GM19238 (cell line): ENCODE measurements around the gene COL4A1.
"Not testable (repeated sequence)": the region's sequence is repeated elsewhere in the genome, so short reads cannot be mapped to it uniquely, and the experiment has no call there.

Source experiments
- DNase-seq: peaks from one replicate; pipeline ENCODE4 v3.0.0; 2011; ENCODE audit warnings: low spot score; ENCODE audit not compliant: insufficient read length

Gene COL4A1

DNA sequence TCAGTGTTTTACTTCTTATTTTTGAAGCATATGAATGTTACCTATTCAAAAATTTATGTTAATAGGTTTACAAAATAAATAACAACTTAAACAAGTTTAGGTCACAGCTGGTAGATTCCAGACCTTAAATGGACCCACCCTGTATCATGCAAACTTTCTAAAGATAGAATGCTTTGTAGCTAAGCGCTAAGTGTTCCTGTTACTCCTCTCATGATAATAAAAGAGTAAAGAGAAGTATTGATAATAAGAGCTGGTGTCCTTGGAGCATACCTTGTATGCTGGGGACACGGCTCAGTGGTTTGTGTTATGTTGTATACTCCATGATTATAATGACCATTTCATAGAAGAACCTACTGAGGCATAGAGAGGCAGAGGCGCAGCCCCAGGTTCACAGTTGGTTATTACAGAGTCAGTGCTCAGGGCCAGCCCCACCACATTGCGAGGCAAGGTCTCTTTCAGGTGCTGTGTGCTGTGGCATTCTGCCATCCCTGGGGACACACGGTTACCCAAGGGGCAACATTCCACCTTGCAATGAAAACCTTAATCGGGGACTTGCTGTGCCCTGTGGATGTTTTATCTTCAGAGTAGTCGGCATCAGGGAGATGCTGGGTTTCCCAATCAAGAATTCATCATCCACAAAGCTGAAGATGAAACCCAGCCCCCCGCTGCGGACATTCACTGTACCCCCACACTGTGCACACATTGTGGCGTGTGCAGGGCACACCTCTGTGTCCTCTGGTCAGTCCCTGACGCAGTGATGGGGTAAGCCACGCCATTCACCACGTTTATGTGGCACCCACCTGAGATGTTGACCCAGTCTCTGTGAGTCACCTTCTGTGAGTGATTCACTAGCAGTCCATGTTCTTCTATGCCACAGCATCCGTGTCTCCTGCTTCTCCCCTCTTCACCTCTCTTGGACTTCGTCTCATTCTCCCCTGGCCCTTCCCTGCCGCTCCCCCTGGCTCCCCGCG lies 186.7 kb downstream of the COL4A1 start:
- no peak for DNase-seq

- no peak for DNase-seq
Observed at GRCh38 chr13:110118106-110118505, 188.9 kb downstream of the COL4A1 start.

- peak; percentile 50 for DNase-seq
Observed at GRCh38 chr13:110116072-110116487, 190.9 kb downstream of the COL4A1 start.

GRCh38 chr13:110115591-110115990 lies 191.4 kb downstream of the COL4A1 start:
- DNase-seq = no peak

DNA sequence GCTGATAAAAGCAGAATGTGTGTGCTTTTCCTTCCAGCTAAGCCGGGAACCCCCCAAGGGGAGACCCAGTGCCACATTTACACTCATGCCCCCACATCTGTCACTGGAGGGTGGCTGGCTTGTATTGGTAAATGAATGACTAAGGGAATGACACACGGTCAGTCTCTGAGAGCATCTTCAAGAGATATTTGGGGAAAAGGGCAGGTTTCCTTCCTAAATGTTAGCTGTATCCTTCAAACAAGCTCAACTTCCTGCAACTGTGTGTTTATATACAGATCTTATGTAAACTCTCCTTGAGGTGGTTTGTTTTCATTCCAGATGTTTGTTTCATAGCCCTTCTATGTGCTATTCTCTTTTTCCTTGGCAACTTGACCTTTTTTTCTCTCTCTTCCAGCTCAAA lies 192.6 kb downstream of the COL4A1 start:
- no peak for DNase-seq

DNA sequence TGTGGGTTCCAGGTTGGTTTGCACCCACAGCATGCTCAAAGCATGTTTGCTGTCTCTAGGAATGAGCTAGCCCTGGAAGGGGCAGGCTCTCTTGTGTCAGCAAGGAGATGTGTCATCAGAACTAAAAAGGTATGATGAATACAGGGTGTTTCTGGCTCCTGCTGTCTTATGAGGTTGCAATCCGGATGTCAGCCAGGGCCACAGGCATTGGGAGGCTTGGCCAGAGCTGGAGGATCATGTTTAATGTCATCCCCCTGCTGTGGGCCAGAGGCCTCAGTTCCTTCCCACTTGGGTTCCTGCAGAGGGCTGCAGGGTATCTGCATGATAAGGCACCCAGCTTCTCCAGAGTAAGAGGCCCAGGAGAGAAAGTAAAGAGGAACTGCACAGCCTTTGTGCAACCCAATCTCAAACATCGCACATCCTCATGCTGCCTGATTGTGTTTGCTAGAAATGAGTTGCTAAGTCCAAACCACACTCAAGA lies 193.6 kb downstream of the COL4A1 start:
- DNase-seq = no peak

DNA sequence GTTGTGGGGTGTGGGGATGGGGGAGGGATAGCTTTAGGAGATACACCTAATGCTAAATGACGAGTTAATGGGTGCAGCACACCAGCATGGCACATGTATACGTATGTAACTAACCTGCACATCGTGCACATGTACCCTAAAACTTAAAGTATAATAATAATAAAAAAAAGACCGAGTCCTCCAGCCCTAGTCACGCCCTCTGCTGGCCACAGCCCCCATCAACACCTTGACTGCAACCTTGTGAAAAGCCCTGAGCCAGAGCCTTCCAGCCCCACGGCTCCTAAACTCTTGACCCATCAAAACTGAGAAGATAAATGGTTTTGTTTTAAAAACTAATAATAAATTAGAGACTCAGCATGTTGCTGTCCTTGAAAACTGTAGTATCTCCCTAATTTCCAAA lies 194.6 kb downstream of the COL4A1 start:
- DNase-seq = not testable (repeated sequence)

- DNase-seq = no peak
Observed at GRCh38 chr13:110110783-110111182, 196.2 kb downstream of the COL4A1 start.

DNA sequence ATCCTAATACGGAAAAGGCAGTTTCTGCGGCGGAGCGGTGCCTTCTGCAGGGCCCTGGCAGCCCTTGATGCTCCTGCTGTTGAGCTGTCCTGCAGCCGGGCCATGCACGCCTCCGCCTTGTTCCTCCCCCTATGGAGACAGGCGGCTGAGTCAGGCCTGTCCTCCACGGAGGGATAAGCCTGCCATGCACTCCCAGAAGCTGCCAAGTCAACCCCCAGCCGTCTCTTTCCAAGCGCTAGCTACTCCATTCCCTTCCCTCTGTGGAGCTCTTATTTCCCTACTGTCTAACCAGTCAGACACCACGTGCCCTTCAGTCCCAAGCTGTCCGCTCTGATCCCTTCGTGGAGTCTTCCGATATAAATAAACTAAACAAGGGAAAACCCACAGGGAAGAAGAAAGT lies 197.0 kb downstream of the COL4A1 start:
- no peak for DNase-seq

DNA sequence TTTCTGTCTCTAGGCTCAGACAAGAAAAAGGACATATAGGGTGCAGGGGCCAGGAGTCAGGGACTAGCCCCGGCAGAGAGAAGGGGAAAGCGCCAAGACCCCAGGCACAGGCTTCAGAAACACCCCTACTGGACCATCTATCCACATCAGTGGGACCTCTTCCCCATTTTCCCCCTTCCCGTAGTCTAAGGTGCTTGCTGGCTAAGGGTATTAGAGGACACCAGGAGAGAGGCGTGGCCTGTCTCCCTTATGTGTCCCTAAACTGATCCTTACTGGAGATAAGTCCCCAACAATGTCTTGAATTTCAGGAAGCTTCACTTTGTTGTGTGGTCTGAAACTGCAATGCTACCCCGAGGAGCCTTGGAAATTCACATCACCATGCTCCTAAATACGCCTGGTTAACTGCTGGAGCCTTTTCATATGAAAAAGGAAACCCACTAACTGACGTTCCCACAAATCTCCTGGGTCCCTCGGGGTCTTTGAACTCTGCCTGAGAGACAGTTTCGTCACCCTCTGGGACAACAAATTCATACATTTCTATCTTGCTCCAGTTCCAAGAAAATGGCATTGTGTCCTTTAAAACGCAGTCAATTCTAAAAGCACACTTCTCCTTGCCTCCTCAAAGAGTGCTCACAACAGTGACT lies 197.7 kb downstream of the COL4A1 start:
- DNase-seq = no peak

DNA sequence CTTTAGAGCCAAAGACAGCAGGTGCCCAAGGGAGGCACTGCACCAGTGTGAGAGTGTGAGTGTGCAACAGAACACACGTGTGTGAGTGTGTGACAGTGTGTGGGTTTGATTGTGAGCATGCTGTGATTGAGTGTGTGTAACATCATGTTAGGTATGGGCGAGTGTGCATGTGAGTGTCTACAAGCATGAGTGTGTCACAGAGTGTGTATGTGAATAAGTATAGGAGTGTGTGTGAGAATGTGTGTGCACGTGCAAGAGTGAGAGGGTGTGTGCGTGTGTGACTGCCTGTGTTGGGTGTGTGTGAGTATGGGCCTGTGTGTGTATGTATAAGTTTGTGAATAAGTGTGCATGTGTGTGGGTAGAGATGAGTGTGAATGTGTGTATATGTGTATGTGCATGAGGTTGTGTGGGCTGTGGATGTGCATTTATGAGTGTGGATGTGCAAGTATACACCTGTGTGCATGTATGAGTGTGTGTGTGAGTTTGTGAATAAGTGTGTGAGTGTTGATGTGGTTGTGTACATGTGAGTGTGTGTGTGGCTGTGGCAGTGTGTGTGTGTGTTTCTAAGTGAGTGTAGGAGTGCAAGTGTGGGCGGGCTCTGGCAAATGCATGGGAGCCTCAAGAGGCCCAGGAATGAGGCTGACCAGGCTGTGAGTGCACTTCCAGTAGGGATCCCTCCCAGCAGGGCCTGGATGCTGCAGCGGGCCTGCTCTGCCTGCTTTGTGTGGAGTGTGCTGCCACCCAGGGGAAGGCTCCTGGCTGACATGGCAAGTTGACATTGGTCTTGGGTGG lies 198.4 kb downstream of the COL4A1 start:
- no peak for DNase-seq

DNA sequence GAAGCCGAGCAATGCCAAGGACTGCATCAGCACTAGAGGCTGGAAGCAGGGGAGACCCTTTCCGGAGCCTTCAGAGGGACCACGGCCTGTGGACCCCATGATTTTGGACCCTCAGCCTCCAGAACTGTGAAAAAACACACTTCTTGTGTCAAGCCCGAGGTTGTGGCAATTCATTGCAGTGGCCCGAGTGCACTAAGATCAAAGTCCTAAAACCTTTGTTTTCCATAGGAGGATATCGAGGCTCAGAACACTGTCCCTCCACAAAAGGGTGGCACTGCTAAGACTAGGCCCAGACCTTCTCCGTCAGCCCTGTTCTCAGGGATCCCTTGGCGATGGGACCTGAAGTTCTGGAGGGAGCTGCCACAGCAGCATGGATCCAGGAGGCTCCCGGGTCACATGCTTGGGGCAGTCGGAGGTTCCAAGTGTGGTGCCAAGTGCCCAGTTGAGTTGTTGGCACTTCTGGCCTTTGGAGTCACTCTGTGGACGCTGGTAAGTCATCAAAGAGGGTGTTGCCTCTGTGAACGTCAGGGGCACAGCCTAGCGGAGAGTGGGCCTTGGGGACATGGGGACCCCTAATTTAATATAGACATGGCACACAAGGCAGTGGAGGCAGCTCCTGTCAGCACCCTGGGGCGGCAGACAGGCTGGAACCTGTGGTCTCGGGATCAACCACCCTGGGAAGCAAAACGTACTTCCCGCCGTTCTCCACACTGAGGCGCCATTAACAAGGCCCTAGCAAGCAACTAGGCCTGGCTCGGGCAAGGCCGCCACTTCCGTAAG lies 199.2 kb downstream of the COL4A1 start:
- no peak for DNase-seq

DNA sequence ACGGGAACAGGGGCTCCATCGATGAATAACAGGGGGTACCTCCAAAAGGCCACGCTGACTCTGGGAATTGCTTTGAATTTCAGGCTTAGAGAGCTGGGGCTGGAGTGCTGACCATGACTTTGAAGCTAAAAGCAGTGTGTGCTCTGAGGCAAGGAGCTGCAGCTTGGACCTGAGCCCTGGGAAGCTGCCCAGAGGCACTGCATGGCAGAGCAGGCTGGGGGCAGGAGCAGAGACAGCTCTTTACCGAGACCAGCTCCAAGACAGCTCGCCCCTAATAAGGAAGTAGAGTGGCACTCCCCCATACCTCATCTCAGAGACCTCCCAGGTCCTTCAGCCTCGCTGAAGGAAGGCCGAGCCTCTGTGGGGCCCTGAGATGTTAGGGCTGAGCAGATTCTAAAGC lies 200.2 kb downstream of the COL4A1 start:
- DNase-seq = no peak

- DNase-seq = no peak
Observed at GRCh38 chr13:110105136-110105535, 201.8 kb downstream of the COL4A1 start.

- DNase-seq = no peak
Observed at GRCh38 chr13:110103534-110103933, 203.4 kb downstream of the COL4A1 start.

- DNase-seq = no peak
Observed at GRCh38 chr13:110103026-110103425, 203.9 kb downstream of the COL4A1 start.

GRCh38 chr13:110102053-110102452 lies 204.9 kb downstream of the COL4A1 start:
- no peak for DNase-seq

DNA sequence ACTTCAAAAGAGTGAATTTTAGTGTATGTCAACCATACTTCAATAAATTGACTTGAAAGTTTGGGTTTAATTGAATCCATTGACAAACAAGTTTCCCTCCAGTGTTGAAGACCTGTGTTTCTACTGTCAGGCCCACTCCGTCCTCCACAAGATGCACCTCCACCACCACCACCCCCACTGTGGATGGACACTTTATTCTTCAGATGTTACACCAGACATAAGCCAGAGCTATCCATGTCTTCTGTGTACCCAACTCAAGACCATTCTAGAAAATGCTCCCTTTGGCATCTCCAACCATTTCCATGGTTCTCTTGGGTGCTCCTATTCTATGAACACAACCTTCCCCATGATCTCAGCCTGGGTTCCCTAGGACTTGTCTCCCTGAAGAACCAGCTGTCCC lies 207.0 kb downstream of the COL4A1 start:
- DNase-seq = no peak
